CD4-positive, alpha-beta T cell treated with Interleukin-4 for 1 hour (primary cell): Measurements from ENCODE around the gene SDR9C7.
"Not testable (repeated sequence)": the region's sequence is repeated elsewhere in the genome, so short reads cannot be mapped to it uniquely, and the experiment has no call there.

Experiments
- DNase-seq, 2 donors: peaks; one replicate each; pipeline ENCODE4 v3.0.0-alpha.2; 2020 to 2022

Gene SDR9C7

GRCh38 chr12:56914256-56914655, 20.0 kb downstream of the SDR9C7 start:
- DNase-seq: no peak

GRCh38 chr12:56909403-56909802, 24.8 kb downstream of the SDR9C7 start:
- not testable (repeated sequence) for DNase-seq

GRCh38 chr12:56908136-56908535, 26.1 kb downstream of the SDR9C7 start:
- no peak for DNase-seq

- no peak for DNase-seq
Observed at GRCh38 chr12:56905852-56906251, 28.4 kb downstream of the SDR9C7 start.

GRCh38 chr12:56903374-56903773, 30.8 kb downstream of the SDR9C7 start:
- no peak for DNase-seq

GRCh38 chr12:56901313-56901712, 32.9 kb downstream of the SDR9C7 start:
- not testable (repeated sequence) for DNase-seq

- DNase-seq: no peak
Observed at GRCh38 chr12:56900583-56900982, 33.6 kb downstream of the SDR9C7 start.

- no peak for DNase-seq
Observed at GRCh38 chr12:56898938-56899337, 35.3 kb downstream of the SDR9C7 start.

- no peak for DNase-seq
Observed at GRCh38 chr12:56897844-56898361, 36.3 kb downstream of the SDR9C7 start.

GRCh38 chr12:56896082-56896481, 38.1 kb downstream of the SDR9C7 start:
- no peak for DNase-seq

GRCh38 chr12:56894698-56895368, 39.4 kb downstream of the SDR9C7 start:
- no peak for DNase-seq

GRCh38 chr12:56891885-56892284, 42.3 kb downstream of the SDR9C7 start:
- DNase-seq: not testable (repeated sequence)

- DNase-seq: no peak
Observed at GRCh38 chr12:56886319-56886718, 47.9 kb downstream of the SDR9C7 start.

GRCh38 chr12:56885316-56885715, 48.9 kb downstream of the SDR9C7 start:
- no peak for DNase-seq

- no peak for DNase-seq
Observed at GRCh38 chr12:56884421-56884820, 49.8 kb downstream of the SDR9C7 start.

GRCh38 chr12:56882407-56882806, 51.8 kb downstream of the SDR9C7 start:
- DNase-seq: not testable (repeated sequence)

GRCh38 chr12:56880125-56880992, 53.8 kb downstream of the SDR9C7 start:
- DNase-seq: no peak

- not testable (repeated sequence) for DNase-seq
Observed at GRCh38 chr12:56879240-56880124, 54.7 kb downstream of the SDR9C7 start.

- DNase-seq: no peak
Observed at GRCh38 chr12:56878010-56878339, 56.2 kb downstream of the SDR9C7 start.

- no peak for DNase-seq
Observed at GRCh38 chr12:56877195-56878009, 56.8 kb downstream of the SDR9C7 start.

GRCh38 chr12:56874821-56875220, 59.4 kb downstream of the SDR9C7 start:
- no peak for DNase-seq

GRCh38 chr12:56873382-56873781, 60.8 kb downstream of the SDR9C7 start:
- no peak for DNase-seq
